ENCODE measurements around the gene C6.

C6 gene

GRCh38 chr5:41219658-41220269 lies 6.4 kb upstream of the C6 start:
- ATAC-seq = no peak
- 0 out of 2 replicates have a peak, but pooled peaks have one; percentile 12 for TF ChIP-seq ISL1 (CRISPR knock-in tag; IDR thresholded peaks at IDR 0.05)
- no peak for TF ChIP-seq ZNF565 (CRISPR knock-in tag; conservative IDR thresholded peaks at IDR 0.05; ENCODE audit: low read depth)

- TF ChIP-seq CSRNP3 (CRISPR knock-in tag; IDR thresholded peaks at IDR 0.05) = no peak
- no peak for TF ChIP-seq TSHZ2 (CRISPR knock-in tag; IDR thresholded peaks at IDR 0.05)
- TF ChIP-seq CREB5 (CRISPR knock-in tag; IDR thresholded peaks at IDR 0.05; ENCODE audit: low read depth) = no peak
- no peak for TF ChIP-seq TCF4 (CRISPR knock-in tag; IDR thresholded peaks at IDR 0.05; ENCODE audit: borderline replicate concordance)
- TF ChIP-seq ZNF565 (CRISPR knock-in tag; conservative IDR thresholded peaks at IDR 0.05; ENCODE audit: low read depth) = no peak
- no peak for TF ChIP-seq ZFP30 (CRISPR knock-in tag; IDR thresholded peaks at IDR 0.05)
- TF ChIP-seq ZNF8 (CRISPR knock-in tag; IDR thresholded peaks at IDR 0.05) = no peak
- TF ChIP-seq PPARA (CRISPR knock-in tag; IDR thresholded peaks at IDR 0.05; ENCODE audit: borderline replicate concordance) = no peak
- no peak for TF ChIP-seq ZNF70 (CRISPR knock-in tag; IDR thresholded peaks at IDR 0.05)
- TF ChIP-seq OSR1 (CRISPR knock-in tag; IDR thresholded peaks at IDR 0.05) = no peak
- no peak for TF ChIP-seq ESRRG (CRISPR knock-in tag; IDR thresholded peaks at IDR 0.05)
- TF ChIP-seq GLIS3 (CRISPR knock-in tag; IDR thresholded peaks at IDR 0.05) = no peak
- TF ChIP-seq CSDC2 (CRISPR knock-in tag; IDR thresholded peaks at IDR 0.05) = no peak
- TF ChIP-seq ARNTL (CRISPR knock-in tag; IDR thresholded peaks at IDR 0.05; ENCODE audit: borderline replicate concordance, low read depth) = no peak
- TF ChIP-seq ZC3H10 (CRISPR knock-in tag; IDR thresholded peaks at IDR 0.05) = no peak
- ATAC-seq = no peak
These were observed 5.8 kb upstream of the C6 start for GRCh38 chr5:41218929-41219657.

- TF ChIP-seq OSR1 (CRISPR knock-in tag; IDR thresholded peaks at IDR 0.05) (no peak), ZNF70 (CRISPR knock-in tag; IDR thresholded peaks at IDR 0.05) (no peak), CSDC2 (CRISPR knock-in tag; IDR thresholded peaks at IDR 0.05) (no peak)
- no peak for ATAC-seq
These were observed 850 bp upstream of the C6 start for GRCh38 chr5:41214182-41214581.

- no peak for ATAC-seq
- TF ChIP-seq RARB (CRISPR knock-in tag; IDR thresholded peaks at IDR 0.05) (no peak), OSR1 (CRISPR knock-in tag; IDR thresholded peaks at IDR 0.05) (no peak), GLIS3 (CRISPR knock-in tag; IDR thresholded peaks at IDR 0.05) (no peak), CSDC2 (CRISPR knock-in tag; IDR thresholded peaks at IDR 0.05) (no peak), POU6F1 (CRISPR knock-in tag; IDR thresholded peaks at IDR 0.05; ENCODE audit: borderline replicate concordance, low read depth) (no peak), CSRNP3 (CRISPR knock-in tag; IDR thresholded peaks at IDR 0.05) (no peak), SNAI2 (CRISPR knock-in tag; IDR thresholded peaks at IDR 0.05) (no peak), TCF4 (CRISPR knock-in tag; IDR thresholded peaks at IDR 0.05; ENCODE audit: borderline replicate concordance) (no peak), ZNF8 (CRISPR knock-in tag; IDR thresholded peaks at IDR 0.05) (no peak), ISL1 (CRISPR knock-in tag; IDR thresholded peaks at IDR 0.05) (no peak), ESRRG (CRISPR knock-in tag; IDR thresholded peaks at IDR 0.05) (no peak), PPARA (CRISPR knock-in tag; IDR thresholded peaks at IDR 0.05; ENCODE audit: borderline replicate concordance) (no peak), ZNF70 (CRISPR knock-in tag; IDR thresholded peaks at IDR 0.05) (no peak), ARNTL (CRISPR knock-in tag; IDR thresholded peaks at IDR 0.05; ENCODE audit: borderline replicate concordance, low read depth) (no peak), PATZ1 (CRISPR knock-in tag; IDR thresholded peaks at IDR 0.05; ENCODE audit: borderline replicate concordance) (no peak), ZFP3 (CRISPR knock-in tag; IDR thresholded peaks at IDR 0.05) (no peak)
These were observed 397 bp downstream of the C6 start for GRCh38 chr5:41212935-41213334.
